Neural progenitor cell (in vitro differentiated cells): Measurements from ENCODE around the gene ANKRD39. TPM values are rescaled to one million over a fixed set of nuclear protein-coding genes. Genes with fewer than 3 reads are reported as not detected.
A peak's percentile ranks its signal among the peaks of the same experiment; 100 is the strongest.

Experiments used
- DNase-seq: peaks from one replicate; pipeline ENCODE4 v3.0.0-alpha.2; 2016; ENCODE audit warnings: low spot score
- H2AFZ ChIP-seq: fragments of 200-600 bp; sonication (generic); replicated peaks from 2 replicates; pipeline ENCODE4 v1.6.1; 2016; ENCODE audit warnings: antibody characterized with exemption
- H3F3A ChIP-seq: fragments of 200-600 bp; sonication (generic); 2 replicates; pipeline ENCODE4 v1.6.1; 2016; ENCODE audit warnings: antibody characterized with exemption, low read depth
- H3K27ac ChIP-seq: fragments of 200-600 bp; sonication (generic); 2 replicates; pipeline ENCODE4 v1.5.1; 2016; ENCODE audit warnings: mild to moderate bottlenecking
- H3K27me3 ChIP-seq: fragments of 200-600 bp; sonication (generic); 2 replicates; pipeline ENCODE4 v1.6.1; 2016; ENCODE audit warnings: mild to moderate bottlenecking, moderate library complexity
- H3K36me3 ChIP-seq: fragments of 200-600 bp; sonication (generic); 2 replicates; pipeline ENCODE4 v1.5.1; 2016
- H3K4me1 ChIP-seq: fragments of 200-600 bp; sonication (generic); 2 replicates; pipeline ENCODE4 v1.6.1; 2016; ENCODE audit warnings: mixed run types
- H3K4me2 ChIP-seq: fragments of 200-600 bp; sonication (generic); 2 replicates; pipeline ENCODE4 v1.6.1; 2016
- H3K4me3 ChIP-seq: fragments of 200-600 bp; sonication (generic); 2 replicates; pipeline ENCODE4 v1.5.1; 2016
- H3K79me2 ChIP-seq: fragments of 200-600 bp; sonication (generic); 2 replicates; pipeline ENCODE4 v1.6.1; 2016; ENCODE audit warnings: low read depth
- H3K9ac ChIP-seq: fragments of 200-600 bp; sonication (generic); 2 replicates; pipeline ENCODE4 v1.6.1; 2016
- H3K9me3 ChIP-seq: fragments of 200-600 bp; sonication (generic); 2 replicates; pipeline ENCODE4 v1.5.1; 2016; ENCODE audit warnings: low read depth
- H4K20me1 ChIP-seq: fragments of 200-600 bp; sonication (generic); 2 replicates; pipeline ENCODE4 v1.6.1; 2016; ENCODE audit warnings: low read depth
- H3K27ac Mint-ChIP-seq: 3 replicates; pipeline ENCODE4 v1.8.0; 2021; ENCODE audit warnings: mixed read lengths
- H3K27me3 Mint-ChIP-seq: 2 replicates; pipeline ENCODE4 v1.8.0; 2022; ENCODE audit warnings: low read depth, mild to moderate bottlenecking, inconsistent platforms, moderate library complexity, mixed read lengths; ENCODE audit not compliant: insufficient read depth
- H3K36me3 Mint-ChIP-seq: 3 replicates; pipeline ENCODE4 v1.8.0; 2021; ENCODE audit warnings: mixed read lengths
- H3K4me1 Mint-ChIP-seq: 3 replicates; pipeline ENCODE4 v1.8.0; 2021; ENCODE audit warnings: mixed read lengths
- H3K4me3 Mint-ChIP-seq: 3 replicates; pipeline ENCODE4 v1.8.0; 2021; ENCODE audit warnings: mild to moderate bottlenecking, moderate library complexity, mixed read lengths
- H3K9me3 Mint-ChIP-seq: 3 replicates; pipeline ENCODE4 v1.8.0; 2020; ENCODE audit warnings: mixed read lengths
- EZH2 ChIP-seq: fragments of 200-600 bp; sonication (generic); IDR thresholded peaks from 2 replicates; pipeline ENCODE4 v1.6.1; 2017; ENCODE audit warnings: antibody characterized with exemption, mild to moderate bottlenecking, moderate library complexity
- EZH2phosphoT487 ChIP-seq: fragments of 200-600 bp; sonication (generic); IDR thresholded peaks from 2 replicates; pipeline ENCODE4 v1.6.1; 2017; ENCODE audit warnings: antibody characterized with exemption
- total RNA-seq: library from RNA; depleted of rRNA; stranded (reverse); fragments of >200 nt; gene quantifications from 2 replicates; pipeline ENCODE4 v1.2.3, GENCODE V29; 2015; ENCODE audit warnings: low replicate concordance
- TF ChIP-seq, protein P1 (sequence below): fragments of 200-600 bp; sonication (generic); IDR thresholded peaks from 2 replicates; pipeline ENCODE4 v1.5.1; 2017; ENCODE audit warnings: antibody characterized with exemption, mild to moderate bottlenecking

ANKRD39 gene
- total RNA-seq, 1 donor from 2014 or later, result 4.0 TPM

DNA sequence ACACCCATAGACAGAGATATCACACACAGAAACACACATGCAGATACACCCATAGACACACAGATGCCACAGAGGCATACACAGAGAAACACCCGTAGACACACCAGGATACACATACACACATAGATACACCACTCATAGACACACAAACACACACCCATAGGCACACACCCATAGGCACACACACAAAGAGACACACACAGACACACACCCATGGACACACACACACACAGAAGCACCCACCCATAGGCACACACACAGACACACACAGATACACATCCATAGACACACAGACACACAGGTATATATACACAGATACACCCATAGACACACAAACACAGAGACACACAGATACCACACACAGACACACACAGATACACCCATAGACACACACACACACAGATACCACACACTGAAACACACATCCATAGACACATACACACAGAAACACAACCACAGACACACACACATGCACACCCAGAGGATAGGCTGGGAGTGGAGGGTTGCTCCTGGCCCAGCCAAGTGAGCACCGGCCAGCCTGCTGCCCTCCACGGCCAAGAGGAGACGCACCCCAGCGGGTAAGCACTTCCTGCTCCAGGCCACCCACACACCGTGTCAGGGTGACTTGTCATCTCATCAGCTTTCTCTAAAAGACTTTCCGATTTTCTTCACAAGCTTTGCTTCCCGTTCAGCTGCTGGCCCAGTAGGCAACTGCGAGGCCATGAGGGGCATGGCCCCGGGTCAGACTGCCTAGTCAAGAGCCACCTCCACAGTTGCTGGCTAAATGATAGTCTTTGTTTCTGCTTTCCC is 55.8 kb downstream of the ANKRD39 start:
- Histone ChIP-seq H3K9me3 (no peaks in the 10 kb centered on the region), H3K9ac (no peak overlapping the region), H3K79me2 (no peaks in the 10 kb centered on the region), H3F3A (peaks cover 23% of the 10 kb centered on the region), H3K4me3 (no peak overlapping the region), H3K4me1 (peaks cover 4% of the 10 kb centered on the region), H2AFZ (no peak overlapping the region), H3K27ac (no peak overlapping the region), H3K36me3 (peaks cover 3% of the 10 kb centered on the region), H4K20me1 (peaks cover 12% of the 10 kb centered on the region), H3K4me2 (no peak overlapping the region), H3K27me3 (no peaks in the 10 kb centered on the region)
- TF ChIP-seq EZH2phosphoT487, result no peak
- TF ChIP-seq, protein P1, sequence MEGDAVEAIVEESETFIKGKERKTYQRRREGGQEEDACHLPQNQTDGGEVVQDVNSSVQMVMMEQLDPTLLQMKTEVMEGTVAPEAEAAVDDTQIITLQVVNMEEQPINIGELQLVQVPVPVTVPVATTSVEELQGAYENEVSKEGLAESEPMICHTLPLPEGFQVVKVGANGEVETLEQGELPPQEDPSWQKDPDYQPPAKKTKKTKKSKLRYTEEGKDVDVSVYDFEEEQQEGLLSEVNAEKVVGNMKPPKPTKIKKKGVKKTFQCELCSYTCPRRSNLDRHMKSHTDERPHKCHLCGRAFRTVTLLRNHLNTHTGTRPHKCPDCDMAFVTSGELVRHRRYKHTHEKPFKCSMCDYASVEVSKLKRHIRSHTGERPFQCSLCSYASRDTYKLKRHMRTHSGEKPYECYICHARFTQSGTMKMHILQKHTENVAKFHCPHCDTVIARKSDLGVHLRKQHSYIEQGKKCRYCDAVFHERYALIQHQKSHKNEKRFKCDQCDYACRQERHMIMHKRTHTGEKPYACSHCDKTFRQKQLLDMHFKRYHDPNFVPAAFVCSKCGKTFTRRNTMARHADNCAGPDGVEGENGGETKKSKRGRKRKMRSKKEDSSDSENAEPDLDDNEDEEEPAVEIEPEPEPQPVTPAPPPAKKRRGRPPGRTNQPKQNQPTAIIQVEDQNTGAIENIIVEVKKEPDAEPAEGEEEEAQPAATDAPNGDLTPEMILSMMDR, result no peak
- Mint-ChIP-seq H3K4me1 (peaks cover 8% of the 10 kb centered on the region), H3K9me3 (no peaks in the 10 kb centered on the region), H3K36me3 (peaks cover 3% of the 10 kb centered on the region), H3K27me3 (peaks cover 2% of the 10 kb centered on the region), H3K4me3 (no peak overlapping the region), H3K27ac (no peak overlapping the region)
- no peak for DNase-seq

GRCh38 chr2:96801005-96801785 is 56.6 kb downstream of the ANKRD39 start:
- H3K4me3 ChIP-seq, result no peak overlapping the region
- H3K27me3 ChIP-seq, result no peaks in the 10 kb centered on the region
- no peak overlapping the region for H2AFZ ChIP-seq
- no peaks in the 10 kb centered on the region for H3K79me2 ChIP-seq
- H3K27ac ChIP-seq, result no peak overlapping the region
- H3K9me3 ChIP-seq, result no peaks in the 10 kb centered on the region
- peaks cover 3% of the 10 kb centered on the region for H3K36me3 ChIP-seq
- TF ChIP-seq, protein P1, result peak; percentile 81
- no peak for TF ChIP-seq EZH2
- peak; percentile 80 for DNase-seq
- peaks cover 23% of the 10 kb centered on the region for H3F3A ChIP-seq
- no peak overlapping the region for H3K4me2 ChIP-seq
- no peak overlapping the region for H3K27ac Mint-ChIP-seq
- peaks cover 4% of the 10 kb centered on the region for H3K4me1 ChIP-seq
- no peaks in the 10 kb centered on the region for H3K9me3 Mint-ChIP-seq
- H3K9ac ChIP-seq, result no peak overlapping the region
- peaks cover 12% of the 10 kb centered on the region for H4K20me1 ChIP-seq
- H3K36me3 Mint-ChIP-seq, result peaks cover 3% of the 10 kb centered on the region
- peaks cover 4% of the 10 kb centered on the region for H3K4me1 Mint-ChIP-seq
- no peak overlapping the region for H3K4me3 Mint-ChIP-seq
- H3K27me3 Mint-ChIP-seq, result peaks cover 4% of the 10 kb centered on the region

DNA sequence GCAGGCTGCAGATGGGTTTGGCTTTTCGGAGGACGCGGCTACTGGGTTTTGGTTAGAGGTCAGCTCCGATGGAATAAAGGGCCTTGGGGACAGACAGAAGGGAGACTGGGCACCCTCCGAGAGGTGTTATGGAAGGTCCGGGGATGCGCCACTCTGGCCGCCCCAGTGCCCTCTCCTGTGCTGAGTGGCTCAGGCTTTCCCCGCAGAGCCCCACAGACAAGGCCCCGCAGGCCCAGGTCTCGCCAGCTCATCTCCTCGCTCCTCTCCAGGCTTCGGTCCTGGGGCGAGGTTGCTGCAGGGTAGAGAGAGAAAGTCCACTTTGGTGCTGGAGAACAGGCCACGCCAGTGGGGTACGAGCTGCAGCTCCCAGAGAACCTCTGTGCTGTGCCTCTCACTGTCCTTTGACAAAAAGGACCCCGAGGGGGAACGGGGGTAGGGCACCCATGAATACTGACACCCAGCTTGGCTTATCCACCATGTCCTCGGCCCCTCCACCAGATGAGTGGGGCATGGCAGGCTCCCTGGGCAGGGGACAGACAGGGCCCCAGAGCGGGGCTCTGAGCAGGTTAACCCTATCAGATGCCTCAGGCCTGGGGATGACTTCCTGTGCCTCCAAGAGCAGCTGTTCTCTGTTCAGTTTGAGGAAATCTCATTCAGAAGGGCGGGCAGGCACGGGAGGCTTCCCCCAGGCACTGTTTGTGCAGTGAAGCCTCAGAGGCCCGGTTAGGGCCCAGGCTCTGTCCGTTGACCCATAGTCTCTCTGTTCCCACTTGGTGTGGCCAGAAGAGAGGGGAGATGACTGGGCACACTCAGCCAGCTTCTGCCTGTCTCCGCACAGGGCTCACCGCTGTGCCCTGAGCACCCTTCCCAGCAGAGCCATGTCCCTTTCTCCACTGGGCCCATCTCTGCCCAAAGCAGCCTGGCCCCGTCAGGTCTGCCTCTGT is 57.5 kb downstream of the ANKRD39 start:
- Mint-ChIP-seq H3K4me3 (no peak overlapping the region), H3K27ac (no peak overlapping the region), H3K4me1 (peaks cover 3% of the 10 kb centered on the region), H3K27me3 (peaks cover 3% of the 10 kb centered on the region), H3K9me3 (no peaks in the 10 kb centered on the region), H3K36me3 (peaks cover 3% of the 10 kb centered on the region)
- no peaks in the 10 kb centered on the region for H3K9me3 ChIP-seq
- H3K36me3 ChIP-seq, result peaks cover 3% of the 10 kb centered on the region
- no peak for DNase-seq
- H3K27ac ChIP-seq, result no peak overlapping the region
- no peak overlapping the region for H3K4me2 ChIP-seq
- no peaks in the 10 kb centered on the region for H3K79me2 ChIP-seq
- H3K4me1 ChIP-seq, result peaks cover 4% of the 10 kb centered on the region
- TF ChIP-seq, protein P1, result no peak
- no peak for TF ChIP-seq EZH2
- no peak overlapping the region for H3K4me3 ChIP-seq
- no peak overlapping the region for H3K9ac ChIP-seq
- H3K27me3 ChIP-seq, result no peaks in the 10 kb centered on the region
- peaks cover 23% of the 10 kb centered on the region for H3F3A ChIP-seq
- H4K20me1 ChIP-seq, result peaks cover 12% of the 10 kb centered on the region
- H2AFZ ChIP-seq, result no peak overlapping the region
